AG20443 (cell line): ENCODE measurements around the gene NMNAT3.

Experiments used
- DNase-seq: peaks from one replicate; pipeline ENCODE4 v3.0.0; 2012; ENCODE audit warnings: low spot score, mixed read lengths

Gene NMNAT3

GRCh38 chr3:139677388-139678155 is at the start of gene NMNAT3:
TSS of gene NMNAT3 (minus strand) at chr3:139677972. CDS start at chr3:139627724, 50,248 bp downstream.
- peak; percentile 86 for DNase-seq

- no peak for DNase-seq
These were observed 43.6 kb upstream of the NMNAT3 start for GRCh38 chr3:139721370-139721769.

DNA sequence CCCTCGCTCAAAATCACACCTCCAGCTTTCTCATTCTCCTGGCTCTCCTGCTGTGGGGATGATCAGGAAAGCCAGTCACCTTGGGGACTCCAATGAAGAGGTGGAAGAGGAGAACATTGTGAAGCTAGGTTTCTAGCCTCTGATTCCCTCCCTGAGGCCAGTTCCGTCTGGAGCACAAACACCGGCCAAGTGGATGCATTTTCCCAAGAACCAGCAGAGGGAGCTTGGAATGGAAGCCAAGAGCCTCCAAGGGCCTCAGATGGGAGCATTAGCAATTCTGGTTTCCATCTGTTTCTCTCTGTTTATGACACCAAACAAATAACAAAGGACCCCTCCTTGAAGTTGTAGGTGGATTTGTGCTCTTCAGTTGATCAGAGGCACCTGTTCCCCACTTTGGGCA is 40.6 kb upstream of the NMNAT3 start:
- peak; percentile 68 for DNase-seq

DNA sequence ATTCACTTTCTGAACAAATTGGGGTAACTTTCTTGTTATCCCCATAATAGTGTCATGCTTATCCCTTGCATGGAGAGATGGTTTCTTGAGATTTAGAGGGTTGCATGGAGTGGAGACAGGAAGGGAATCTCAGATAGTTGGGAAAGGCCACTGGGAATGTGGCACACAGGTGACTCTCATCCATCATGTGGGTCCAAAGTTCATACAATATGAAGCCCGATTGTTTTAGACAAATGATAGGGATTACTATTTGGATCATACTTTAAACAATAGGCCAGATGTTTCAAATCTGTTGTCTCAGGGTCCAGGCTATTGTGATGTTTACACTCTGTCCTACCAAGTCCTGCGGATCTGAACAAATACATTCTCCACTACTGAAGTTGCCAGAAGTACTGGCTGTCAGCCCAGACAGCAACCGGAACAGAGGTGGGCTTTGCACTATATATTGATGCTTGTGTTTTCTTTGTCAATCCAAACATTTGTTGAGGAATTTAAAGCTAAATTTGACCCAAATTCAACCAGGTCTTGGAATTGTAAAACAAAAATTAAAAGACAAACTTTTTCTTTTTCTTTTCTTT is 39.2 kb upstream of the NMNAT3 start:
- no peak for DNase-seq

DNA sequence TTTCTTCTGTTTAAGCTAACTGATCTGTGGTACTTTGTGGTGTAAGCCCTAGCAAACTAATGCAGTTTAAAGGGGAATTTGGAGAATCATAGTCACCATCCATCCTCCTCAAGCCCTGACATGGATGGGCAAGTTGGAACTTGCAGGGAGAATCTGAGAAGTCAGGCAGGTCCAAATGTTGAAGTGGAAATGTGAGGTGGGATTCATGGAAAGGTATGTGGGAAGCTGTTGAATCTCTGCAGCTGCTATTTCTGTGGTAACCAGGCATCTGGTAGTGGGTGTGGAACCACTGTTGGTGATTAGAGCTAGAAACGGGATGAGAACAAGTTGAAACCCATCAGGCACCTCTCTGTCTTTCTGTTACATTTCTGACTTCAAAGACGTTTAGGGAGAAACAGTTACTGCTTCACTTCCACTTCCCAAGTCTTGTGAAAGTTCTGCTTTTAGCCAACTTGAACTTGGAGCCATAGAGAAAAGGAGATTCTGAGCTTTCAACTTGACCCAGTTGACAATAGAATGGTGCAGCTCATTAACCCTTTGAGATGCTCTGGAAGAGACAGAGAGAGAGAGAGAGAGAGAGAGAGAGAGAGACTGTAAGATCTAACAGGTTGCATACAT is 38.1 kb upstream of the NMNAT3 start:
- no peak for DNase-seq

- DNase-seq, result no peak
These were observed 37.4 kb upstream of the NMNAT3 start for GRCh38 chr3:139715166-139715565.

GRCh38 chr3:139710212-139710611 is 32.4 kb upstream of the NMNAT3 start:
- no peak for DNase-seq

GRCh38 chr3:139705631-139706030 is 27.9 kb upstream of the NMNAT3 start:
- no peak for DNase-seq

DNA sequence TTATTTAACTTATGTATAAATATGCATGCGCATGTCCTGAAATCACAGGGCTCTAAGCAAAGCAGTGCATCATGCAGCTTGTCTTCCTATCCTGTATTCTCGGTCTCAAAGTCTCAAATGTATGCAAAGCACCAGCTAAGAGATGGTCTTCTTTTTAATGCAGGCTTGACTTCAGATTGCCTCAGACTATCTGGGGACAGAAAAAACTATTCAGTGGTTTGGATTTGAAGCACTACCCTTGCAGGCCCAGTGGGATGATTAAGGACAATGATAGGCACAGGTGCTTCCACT is 18.5 kb upstream of the NMNAT3 start:
- no peak for DNase-seq

DNA sequence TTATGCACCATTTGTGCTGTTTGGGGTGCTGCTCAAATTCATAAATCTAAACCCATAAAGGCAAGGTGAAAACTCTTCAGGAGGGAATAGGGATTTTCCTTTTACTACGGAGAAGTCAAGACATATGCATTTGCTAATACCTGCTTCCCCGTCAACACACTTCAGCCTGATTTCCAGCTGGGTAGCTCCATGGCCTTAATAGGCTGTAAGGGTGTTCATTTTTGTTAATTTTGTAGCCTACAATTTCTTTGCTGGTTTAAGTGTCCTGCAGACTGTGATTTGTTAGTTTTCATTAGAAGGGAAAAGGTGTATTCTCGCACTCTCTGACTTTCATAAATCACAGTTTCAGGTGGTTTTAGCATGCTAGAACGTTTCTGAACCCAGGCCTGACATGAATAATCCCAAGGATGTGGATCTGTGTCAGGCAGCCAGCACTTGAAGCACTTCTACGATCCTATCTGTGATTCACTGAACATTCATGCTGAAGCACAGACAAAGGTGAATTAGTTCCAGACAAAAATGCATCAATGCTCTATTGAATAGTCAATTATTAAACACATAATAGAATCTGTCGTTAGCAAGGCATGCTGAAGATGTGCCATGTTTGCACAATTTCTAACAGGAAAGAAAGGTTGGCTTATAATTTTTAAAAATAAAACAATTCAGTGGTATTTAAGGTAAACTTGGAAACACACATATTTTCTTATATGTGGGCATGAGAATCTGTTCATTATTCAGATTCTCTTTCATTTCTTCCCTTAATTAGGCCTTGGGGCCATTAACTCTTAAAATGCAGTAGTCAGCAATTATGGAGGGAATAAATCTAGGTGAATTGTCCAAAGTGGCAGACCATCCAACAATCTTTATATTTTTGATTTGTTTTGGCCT is 17.9 kb upstream of the NMNAT3 start:
- no peak for DNase-seq

GRCh38 chr3:139695007-139695406 is 17.2 kb upstream of the NMNAT3 start:
- DNase-seq, result no peak

- DNase-seq, result no peak
These were observed 16.8 kb upstream of the NMNAT3 start for GRCh38 chr3:139694542-139694941.

DNA sequence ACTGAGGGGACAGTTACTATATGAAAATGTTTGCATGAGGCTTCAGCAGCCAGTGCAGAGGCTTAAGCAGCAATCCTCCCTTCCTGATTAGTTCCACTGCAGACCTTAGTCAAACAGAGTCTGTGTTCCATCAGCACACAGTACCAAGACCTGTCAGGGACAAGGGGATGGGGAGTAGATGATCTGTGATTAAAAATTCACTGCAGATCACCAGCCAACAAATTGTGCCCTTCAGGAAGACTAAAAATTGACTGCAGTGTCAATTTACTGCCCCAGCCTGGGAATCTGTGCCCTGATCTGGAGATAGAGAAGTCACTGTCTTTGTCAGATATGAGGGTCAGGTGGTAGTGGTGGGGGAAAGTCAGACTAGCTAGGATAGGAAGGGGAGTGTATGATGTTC is 13.8 kb upstream of the NMNAT3 start:
- no peak for DNase-seq

DNA sequence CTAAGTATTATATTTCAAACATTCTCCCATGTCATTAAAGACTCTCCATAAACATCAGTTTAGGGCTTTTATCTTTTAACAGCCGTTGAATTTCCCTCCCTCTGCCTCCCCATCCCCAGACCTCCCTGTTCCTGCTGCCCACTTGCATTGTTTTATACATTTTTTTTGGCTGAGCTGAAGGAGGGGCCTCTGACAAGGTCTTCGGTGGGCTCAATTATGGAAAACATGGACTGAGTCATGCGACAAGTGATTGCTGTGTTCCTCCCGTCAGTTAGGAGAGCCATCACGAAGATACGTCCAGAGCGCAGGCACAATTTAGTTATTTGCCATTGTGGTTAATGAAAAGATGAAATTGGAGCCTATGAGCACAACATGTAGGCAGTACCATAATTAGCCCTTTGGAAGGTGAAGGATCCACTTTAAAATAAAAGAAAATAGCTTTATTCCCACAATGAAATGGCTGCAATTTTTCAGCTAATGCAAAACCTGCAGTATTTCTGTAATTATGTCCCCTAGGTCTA is 12.0 kb upstream of the NMNAT3 start:
- DNase-seq, result no peak

- DNase-seq, result no peak
These were observed 11.3 kb upstream of the NMNAT3 start for GRCh38 chr3:139689122-139689521.

DNA sequence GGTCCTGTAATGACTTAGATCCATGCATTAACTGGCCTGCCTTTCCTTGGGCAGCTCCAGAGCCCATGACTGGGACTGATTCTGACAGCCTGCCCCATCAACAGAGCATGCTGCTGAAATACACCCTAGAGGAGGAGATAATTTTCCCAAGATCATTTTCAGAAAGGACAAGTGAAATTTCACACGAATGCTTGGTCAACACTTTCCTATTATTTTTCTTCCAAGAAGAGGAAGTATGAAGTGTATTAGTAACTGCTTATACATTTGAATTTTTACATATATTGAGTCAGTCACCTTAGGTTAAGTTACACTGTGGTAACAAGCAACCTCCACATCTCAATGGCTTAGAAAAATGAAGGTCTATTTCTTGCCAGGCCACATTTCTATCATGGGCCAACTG is 9.7 kb upstream of the NMNAT3 start:
- DNase-seq, result no peak

- DNase-seq, result no peak
These were observed 8.9 kb upstream of the NMNAT3 start for GRCh38 chr3:139686624-139687023.

- DNase-seq, result no peak
These were observed 8.4 kb upstream of the NMNAT3 start for GRCh38 chr3:139686206-139686605.

GRCh38 chr3:139679220-139679775 is 1.5 kb upstream of the NMNAT3 start:
- no peak for DNase-seq

GRCh38 chr3:139676632-139677387 is 962 bp downstream of the NMNAT3 start:
- no peak for DNase-seq

GRCh38 chr3:139676108-139676507 is 1.7 kb downstream of the NMNAT3 start:
- DNase-seq, result no peak
